ENCODE results near the gene MYLK4. TPM values are rescaled to one million over a fixed set of nuclear protein-coding genes. Genes with fewer than 3 reads are reported as not detected.

MYLK4 gene
- total RNA-seq, 3 donors from 2014 or later = 0.41 to 0.82 (median 0.43) TPM

GRCh38 chr6:2754911-2755310 lies 4.2 kb upstream of the MYLK4 start:
- no peak overlapping the region for H3K4me3 ChIP-seq
- intact Hi-C loops (cut with DNase I, micrococcal nuclease) = loop anchor here in 1 of 2 donors (10.0 kb wide), 1 partner anchor 1160 kb away; no protein-coding TSS in a partner anchor
- no peaks in the 10 kb centered on the region for H3K36me3 ChIP-seq (ENCODE audit: low read depth)
- H3K9me3 ChIP-seq = no peaks in the 10 kb centered on the region
- no peaks in the 10 kb centered on the region for H3K4me1 ChIP-seq (ENCODE audit: low read depth)
- TF ChIP-seq CTCF (IDR thresholded peaks at IDR 0.05) = no peak
- ATAC-seq (no peak), DNase-seq (no peak)

GRCh38 chr6:2754393-2754792 lies 3.7 kb upstream of the MYLK4 start:
- ATAC-seq = no peak
- no peak for DNase-seq
- intact Hi-C loops (cut with DNase I, micrococcal nuclease) = loop anchor here in 1 of 2 donors (10.0 kb wide), 1 partner anchor 1160 kb away; no protein-coding TSS in a partner anchor
- Histone ChIP-seq H3K4me3 (no peak overlapping the region), H3K36me3 (ENCODE audit: low read depth) (no peaks in the 10 kb centered on the region), H3K4me1 (ENCODE audit: low read depth) (no peaks in the 10 kb centered on the region), H3K9me3 (no peaks in the 10 kb centered on the region)
- TF ChIP-seq CTCF (IDR thresholded peaks at IDR 0.05) = no peak

- TF ChIP-seq CTCF (IDR thresholded peaks at IDR 0.05) = no peak
- H3K4me3 ChIP-seq = no peak overlapping the region
- intact Hi-C loops (cut with DNase I, micrococcal nuclease) = loop anchor here in 1 of 2 donors (10.0 kb wide), 1 partner anchor 1159 kb away; no protein-coding TSS in a partner anchor
These were observed 3.0 kb upstream of the MYLK4 start for GRCh38 chr6:2753743-2754142.

GRCh38 chr6:2753110-2753489 lies 2.4 kb upstream of the MYLK4 start:
- H3K4me1 ChIP-seq (ENCODE audit: low read depth) = no peaks in the 10 kb centered on the region
- H3K9me3 ChIP-seq = no peaks in the 10 kb centered on the region
- intact Hi-C loops (cut with DNase I, micrococcal nuclease) = loop anchor here in 1 of 2 donors (10.0 kb wide), 1 partner anchor 1158 kb away; no protein-coding TSS in a partner anchor
- H3K4me3 ChIP-seq = no peak overlapping the region
- DNase-seq (no peak), ATAC-seq (no peak)
- H3K36me3 ChIP-seq (ENCODE audit: low read depth) = no peaks in the 10 kb centered on the region
- no peak for TF ChIP-seq CTCF (IDR thresholded peaks at IDR 0.05)

More at GRCh38 chr6:2753743-2754142, 3.0 kb upstream of the MYLK4 start:
- no peaks in the 10 kb centered on the region for H3K9me3 ChIP-seq
- H3K36me3 ChIP-seq (ENCODE audit: low read depth) = no peaks in the 10 kb centered on the region
- DNase-seq (no peak), ATAC-seq (no peak)
- H3K4me1 ChIP-seq (ENCODE audit: low read depth) = no peaks in the 10 kb centered on the region

- intact Hi-C loops (cut with DNase I, micrococcal nuclease) = loop anchor here in 1 of 2 donors (10.0 kb wide), 1 partner anchor 1158 kb away; no protein-coding TSS in a partner anchor
- H3K9me3 ChIP-seq = no peaks in the 10 kb centered on the region
- no peak overlapping the region for H3K4me3 ChIP-seq
- H3K36me3 ChIP-seq (ENCODE audit: low read depth) = no peaks in the 10 kb centered on the region
- ATAC-seq (no peak), DNase-seq (no peak)
- no peak for TF ChIP-seq CTCF (IDR thresholded peaks at IDR 0.05)
- no peaks in the 10 kb centered on the region for H3K4me1 ChIP-seq (ENCODE audit: low read depth)
These were observed 1.9 kb upstream of the MYLK4 start for GRCh38 chr6:2752477-2753109.
